PC-3 (cell line): ENCODE measurements around the gene EIPR1.

ENCODE experiments used
- CTCF ChIP-seq: fragments of 300-600 bp; sonication (generic); conservative IDR thresholded peaks from 2 replicates; pipeline ENCODE4 v1.5.1; 2017; ENCODE audit warnings: antibody characterized with exemption, low read depth, mild to moderate bottlenecking, low read length
- EZH2 ChIP-seq: fragments of 300-600 bp; sonication (generic); IDR thresholded peaks from one replicate; pipeline ENCODE4 v1.6.1; 2017; ENCODE audit warnings: antibody characterized with exemption, mild to moderate bottlenecking, low read length; ENCODE audit not compliant: unreplicated experiment
- EZH2phosphoT487 ChIP-seq: fragments of 300-600 bp; sonication (generic); IDR thresholded peaks from 2 replicates; pipeline ENCODE4 v1.6.1; 2018; ENCODE audit warnings: mild to moderate bottlenecking, antibody characterized with exemption, low read length, borderline replicate concordance

- TF ChIP-seq CTCF, result no peak
- TF ChIP-seq EZH2phosphoT487, result no peak
- no peak for TF ChIP-seq EZH2
These were observed 85.9 kb downstream of the EIPR1 start for GRCh38 chr2:3291750-3292149.
